Thyroid gland (tissue), 4 donors: Measurements from ENCODE around the gene MAST4. TPM values are rescaled to one million over a fixed set of nuclear protein-coding genes. Genes with fewer than 3 reads are reported as not detected.
A peak's percentile ranks its signal among the peaks of the same experiment; 100 is the strongest.

Experiments
- DNase-seq, 2 donors: peaks; one replicate each; pipeline ENCODE4 v3.0.0-alpha.2; 2019
- H3K27ac ChIP-seq, 3 donors: fragments of 200-600 bp; sonication (generic); 1 replicate in 2 of 3; 2 replicates in 1 of 3; pipeline ENCODE4 v1.5.1; 2016 to 2019; ENCODE audit warnings: mild to moderate bottlenecking in 1 of 3, moderate library complexity in 1 of 3
- H3K27me3 ChIP-seq: fragments of 200-600 bp; sonication (generic); one replicate; pipeline ENCODE4 v1.5.1; 2019
- H3K36me3 ChIP-seq, 2 donors: fragments of 200-600 bp; sonication (generic); one replicate each; pipeline ENCODE4 v1.5.1; 2016 to 2019
- H3K4me1 ChIP-seq, 2 donors: fragments of 200-600 bp; sonication (generic); one replicate each; pipeline ENCODE4 v1.5.1; 2017 to 2019
- H3K4me3 ChIP-seq, 3 donors: fragments of 200-600 bp; sonication (generic); replicated peaks in 1 of 3; 1 replicate in 2 of 3; 2 replicates in 1 of 3; pipeline ENCODE4 v1.5.1; 2016; ENCODE audit warnings: mild to moderate bottlenecking in 1 of 3
- H3K9me3 ChIP-seq: fragments of 200-600 bp; sonication (generic); one replicate; pipeline ENCODE4 v1.5.1; 2017
- CTCF ChIP-seq, 6 experiments: fragments of 200-600 bp in 3 of 6; fragments of 450-650 bp in 3 of 6; sonication (generic) in 3 of 6; IDR thresholded peaks; one replicate each; pipeline ENCODE4 v1.5.1; 2016 to 2019; ENCODE audit warnings: antibody characterized with exemption in 6 of 6, mild to moderate bottlenecking in 2 of 6, inconsistent platforms in 1 of 6, moderate library complexity in 1 of 6
- POLR2A ChIP-seq, 2 donors: fragments of 450-650 bp; IDR thresholded peaks; one replicate each; pipeline ENCODE4 v1.6.1; 2017; ENCODE audit warnings: antibody characterized with exemption in 2 of 2, mild to moderate bottlenecking in 2 of 2, moderate library complexity in 1 of 2
- WGBS, 2 donors: methylation state at CpG; one replicate each; pipeline ENCODE4 v1.1.5; 2017; 5-methylcytosine and 5-hydroxymethylcytosine counted together
- intact Hi-C: fragments of 100-400 bp; cut with DNase I; formaldehyde crosslinking; loops from one replicate; pipeline ENCODE4 v1.15.1; 2023
- total RNA-seq, 4 donors: library from RNA; depleted of rRNA; stranded (reverse); fragments of >200 nt; gene quantifications; one replicate each; pipeline ENCODE4 v1.2.3, GENCODE V29; 2016

The MAST4 gene
- total RNA-seq, 4 donors from 2014 or later, result 20.2 to 38.3 (median 24.4) TPM

GRCh38 chr5:67014191-67014590 lies 418.0 kb downstream of the MAST4 start:
- peak overlapping the region in 1 of 3 donors; percentile 49 for H3K27ac ChIP-seq
- WGBS, 2 donors, result 91 to 97% methylated on average over 5 of the region's 5 CpGs
- no peaks in the 10 kb centered on the region for H3K9me3 ChIP-seq
- H3K4me1 ChIP-seq, result peaks cover 26 to 47% of the 10 kb centered on the region in 2 donors
- no peaks in the 10 kb centered on the region for H3K36me3 ChIP-seq
- no peak overlapping the region for H3K4me3 ChIP-seq
- H3K27me3 ChIP-seq, result no peaks in the 10 kb centered on the region
- DNase-seq, result no peak
- TF ChIP-seq CTCF (IDR thresholded peaks at IDR 0.05), result no peak
- TF ChIP-seq POLR2A (IDR thresholded peaks at IDR 0.05), result no peak
- intact Hi-C loops, result no loop called here

- Histone ChIP-seq H3K4me1 (peaks cover 26 to 50% of the 10 kb centered on the region in 2 donors), H3K4me3 (peak overlapping the region in 1 of 3 donors; percentile 6), H3K9me3 (no peaks in the 10 kb centered on the region), H3K27me3 (no peaks in the 10 kb centered on the region), H3K36me3 (no peaks in the 10 kb centered on the region), H3K27ac (peak overlapping the region; percentile 45 to 64 (median 49))
- DNase-seq, result peak; percentile 26 to 28
- intact Hi-C loops, result no loop called here
- 35 to 36% methylated on average over 3 of the region's 3 CpGs for WGBS, 2 donors
- no peak for TF ChIP-seq CTCF (IDR thresholded peaks at IDR 0.05)
- peak in 1 of 2 donors; percentile 10 for TF ChIP-seq POLR2A (IDR thresholded peaks at IDR 0.05)
Observed at GRCh38 chr5:67014957-67015400, 418.8 kb downstream of the MAST4 start.

GRCh38 chr5:67015541-67016191 lies 419.5 kb downstream of the MAST4 start:
- Histone ChIP-seq H3K36me3 (no peaks in the 10 kb centered on the region), H3K9me3 (no peaks in the 10 kb centered on the region), H3K27ac (peak overlapping the region; percentile 45 to 64 (median 49)), H3K4me3 (peak overlapping the region in 1 of 3 donors; percentile 6), H3K4me1 (peaks cover 26 to 51% of the 10 kb centered on the region in 2 donors), H3K27me3 (no peaks in the 10 kb centered on the region)
- TF ChIP-seq POLR2A (IDR thresholded peaks at IDR 0.05) (no peak), CTCF (IDR thresholded peaks at IDR 0.05) (no peak)
- WGBS, 2 donors, result 42 to 49% methylated on average over 8 of the region's 8 CpGs
- intact Hi-C loops, result no loop called here
- DNase-seq, result no peak

GRCh38 chr5:67019065-67019845 lies 423.1 kb downstream of the MAST4 start:
- no peak overlapping the region for H3K27ac ChIP-seq
- no peaks in the 10 kb centered on the region for H3K27me3 ChIP-seq
- H3K4me3 ChIP-seq, result no peak overlapping the region
- 94% methylated on average over 7 of the region's 7 CpGs for WGBS, 2 donors
- TF ChIP-seq CTCF (IDR thresholded peaks at IDR 0.05) (no peak), POLR2A (IDR thresholded peaks at IDR 0.05) (no peak)
- H3K4me1 ChIP-seq, result peaks cover 24 to 46% of the 10 kb centered on the region in 2 donors
- intact Hi-C loops, result no loop called here
- no peaks in the 10 kb centered on the region for H3K9me3 ChIP-seq
- no peaks in the 10 kb centered on the region for H3K36me3 ChIP-seq
- DNase-seq, result no peak
